Measurements from ENCODE around the gene PPM1E.

- TF ChIP-seq CTCF (IDR thresholded peaks at IDR 0.05) = no peak
- no peak for TF ChIP-seq POLR2A (IDR thresholded peaks at IDR 0.05; ENCODE audit: low read depth)
Measured at GRCh38 chr17:58822148-58823050, 66.7 kb downstream of the PPM1E start.

Measured in esophagus muscularis mucosa (tissue), 3 donors.